Measurements from ENCODE around the gene TBL1XR1.

GRCh38 chr3:177050501-177051237 is 146.6 kb downstream of the TBL1XR1 start:
- peak; percentile 22 to 79 (median 66) for TF ChIP-seq CTCF (IDR thresholded peaks at IDR 0.05)
- no peak for TF ChIP-seq POLR2A (IDR thresholded peaks at IDR 0.05)
- no peak for TF ChIP-seq POLR2AphosphoS5 (IDR thresholded peaks at IDR 0.05)

Measured in prostate gland (tissue), 2 donors.